NCI-H2227 (cell line): ENCODE measurements around the gene TMBIM1.
A peak's percentile ranks its signal among the peaks of the same experiment; 100 is the strongest.

Source experiments
- DNase-seq: peaks from one replicate; lab custom pipeline; 2025; ENCODE audit not compliant: unreplicated experiment; lab: John Stamatoyannopoulos, UW

Gene TMBIM1

DNA sequence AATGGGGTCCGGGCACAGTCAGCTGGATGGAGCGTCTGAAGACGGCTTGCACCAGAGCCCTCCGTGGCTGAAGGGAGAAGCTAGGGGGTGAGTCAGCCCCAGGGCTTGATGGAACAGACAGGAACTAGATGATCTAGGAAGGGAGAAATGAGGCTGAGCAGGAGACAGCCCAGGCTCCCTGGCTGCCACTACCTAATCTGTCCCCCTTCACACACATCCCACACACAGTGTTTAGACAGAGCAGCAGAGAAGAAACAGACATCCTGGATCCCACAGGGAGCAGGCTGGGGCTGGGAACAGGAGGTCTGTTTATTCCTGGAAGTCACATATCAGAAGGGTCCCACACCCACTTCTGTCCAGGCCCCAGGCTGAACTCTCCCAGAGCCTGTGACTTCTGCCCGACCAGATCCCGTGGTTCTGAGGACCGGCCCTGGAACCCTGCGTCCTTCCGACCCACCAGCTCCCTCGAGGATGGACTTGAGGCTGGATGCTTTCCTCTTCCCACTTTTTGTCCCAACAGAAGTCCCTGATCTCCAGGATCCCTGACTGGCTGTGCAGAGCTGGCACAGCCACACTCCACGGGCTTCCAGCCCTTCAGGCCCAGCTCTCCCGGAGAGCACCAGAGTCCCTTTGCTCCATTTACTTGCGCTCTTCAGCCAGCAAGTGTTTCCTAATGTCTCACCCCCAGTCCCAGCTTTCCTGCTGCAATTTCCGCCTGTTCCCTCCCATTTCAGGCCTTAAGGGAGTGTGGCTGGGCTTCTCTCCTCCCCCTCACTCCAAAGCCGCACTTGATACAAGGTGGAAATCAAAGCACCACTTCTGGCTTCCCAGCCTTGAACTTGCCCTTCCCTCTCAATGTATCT, 33.0 kb downstream of the TMBIM1 start:
- DNase-seq = peak; percentile 31

DNA sequence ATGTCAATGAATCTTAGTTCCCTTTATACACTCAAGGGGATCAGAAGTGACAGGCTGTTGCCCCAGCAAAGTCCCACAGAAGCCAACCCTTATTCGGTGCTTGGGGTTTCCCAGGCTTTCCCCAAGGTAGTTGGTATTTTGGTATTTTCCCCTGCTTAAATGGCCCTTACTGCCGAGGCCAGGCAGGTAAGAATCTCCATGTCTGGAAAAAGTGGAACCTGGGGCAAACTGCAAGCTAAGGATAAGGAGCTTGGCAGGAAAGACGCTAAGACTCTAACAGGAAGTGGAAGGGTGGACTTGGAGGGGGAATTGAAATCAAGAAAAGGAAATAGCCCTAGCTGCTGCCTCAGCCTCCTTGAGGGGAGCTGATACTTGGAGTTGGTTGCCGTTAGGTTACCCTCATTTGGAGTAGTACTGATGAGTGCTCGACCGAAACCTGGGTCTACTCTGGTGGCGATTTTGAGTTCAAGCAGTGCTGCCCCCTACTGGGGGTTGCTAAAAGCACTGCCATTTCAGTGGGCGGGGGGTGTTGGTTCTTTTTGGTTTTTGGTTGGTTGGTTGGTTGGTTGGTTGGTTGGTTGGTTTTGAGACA, 34.8 kb downstream of the TMBIM1 start:
- no peak for DNase-seq

DNA sequence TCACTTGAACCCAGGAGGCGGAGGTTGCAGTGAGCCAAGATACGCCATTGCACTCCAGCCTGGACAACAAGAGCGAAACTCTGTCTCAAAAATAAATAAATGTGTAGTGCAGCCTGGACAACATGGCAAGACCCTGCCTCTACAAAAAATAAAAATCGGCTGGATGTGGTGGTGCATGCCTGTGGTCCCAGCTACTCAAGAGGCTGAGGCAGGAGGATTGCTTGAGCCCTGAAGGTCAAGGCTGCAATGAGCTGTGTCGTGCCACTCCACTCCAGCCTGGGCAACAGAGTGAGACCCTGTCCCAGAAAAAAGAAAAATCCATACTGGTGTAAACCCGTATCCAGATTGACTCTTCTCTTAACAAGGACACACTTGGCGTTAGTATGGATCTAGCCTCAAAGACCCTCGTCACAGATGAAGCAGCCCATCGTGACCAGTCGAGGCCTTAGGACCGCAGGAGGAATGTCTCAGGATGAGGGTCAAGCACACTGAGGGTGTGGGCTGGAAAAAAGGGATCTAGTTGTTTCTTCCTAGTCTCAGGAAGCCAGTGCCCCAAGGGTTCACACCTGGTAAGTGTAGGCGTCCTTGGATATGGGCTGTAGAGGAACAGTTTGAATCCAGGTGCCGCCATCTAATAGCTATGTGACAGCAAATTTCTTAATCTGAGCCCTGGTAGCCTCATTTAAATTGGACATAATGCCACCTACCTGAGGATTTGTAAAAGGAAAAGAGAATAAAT, 35.5 kb downstream of the TMBIM1 start:
- DNase-seq = no peak

DNA sequence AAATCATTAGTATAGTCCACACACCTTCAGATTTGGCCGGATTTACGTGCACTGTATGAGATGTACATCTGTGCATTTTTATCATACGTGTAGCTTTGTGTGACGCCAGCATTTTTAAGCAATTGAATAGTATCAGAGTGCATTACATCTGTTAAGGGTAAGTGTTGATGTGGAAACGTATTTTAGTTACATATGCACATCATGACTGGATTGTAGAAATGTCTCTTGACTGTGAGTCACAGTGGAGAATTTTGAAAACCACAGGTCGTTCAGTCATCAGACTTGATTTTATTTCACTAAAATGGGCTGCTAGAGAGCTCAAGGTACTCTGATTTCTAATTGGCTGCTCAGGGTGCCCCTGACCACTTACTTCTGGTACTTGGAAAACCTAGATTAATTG, 36.9 kb downstream of the TMBIM1 start:
- no peak for DNase-seq

DNA sequence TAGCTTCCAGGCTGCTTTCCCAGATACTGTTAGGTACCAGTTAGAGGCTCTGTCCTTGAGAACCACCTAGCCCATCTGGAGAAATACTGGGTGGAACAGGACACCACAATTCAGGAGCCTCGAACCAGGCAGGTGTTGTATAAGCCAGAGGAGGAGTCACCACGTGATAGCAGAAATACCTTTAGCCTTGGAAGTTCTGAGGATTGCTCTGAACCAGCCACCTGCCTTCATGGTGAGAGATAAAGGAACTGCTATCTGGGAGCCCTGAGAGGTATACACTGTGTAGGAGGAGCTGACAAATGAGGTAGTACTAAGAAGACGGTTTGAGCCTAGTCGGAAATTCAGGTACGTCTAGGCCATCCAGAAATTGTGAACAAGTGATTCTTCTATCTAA, 39.1 kb downstream of the TMBIM1 start:
- no peak for DNase-seq

DNA sequence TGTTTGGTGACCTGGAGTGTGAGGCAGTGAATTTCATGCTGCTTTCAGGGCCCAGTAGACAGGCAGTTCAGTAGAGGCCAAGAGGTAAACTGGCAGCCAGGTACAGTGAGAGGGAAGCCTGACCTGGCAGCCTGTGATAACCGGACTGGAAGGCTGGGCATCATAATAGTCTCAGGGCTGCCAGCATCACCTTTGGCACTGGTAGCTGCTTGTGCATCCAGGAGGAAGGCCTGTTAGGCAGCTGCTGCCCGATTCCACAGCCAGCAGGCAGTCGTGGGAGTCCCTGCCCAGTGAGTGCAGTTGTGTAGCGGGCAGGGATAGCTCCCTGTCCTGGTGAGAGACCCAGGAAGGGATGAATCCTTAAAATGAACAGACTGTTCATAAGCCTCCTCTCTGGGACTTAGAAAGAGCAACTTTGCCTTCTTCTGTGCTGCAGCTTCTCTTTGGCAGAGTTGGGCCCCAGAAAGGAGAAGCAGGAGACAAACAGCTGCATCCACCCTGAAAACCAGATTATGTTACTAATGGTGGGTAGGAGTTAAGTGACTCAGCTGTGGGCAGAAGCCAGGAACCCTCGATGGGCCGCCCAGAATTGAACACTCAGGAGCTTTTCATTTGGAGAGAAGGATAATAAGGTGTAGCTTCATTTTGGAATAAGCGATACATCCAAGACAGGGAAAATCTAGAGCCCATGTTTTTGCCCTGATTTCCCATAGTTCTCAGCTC, 39.6 kb downstream of the TMBIM1 start:
- DNase-seq = no peak

DNA sequence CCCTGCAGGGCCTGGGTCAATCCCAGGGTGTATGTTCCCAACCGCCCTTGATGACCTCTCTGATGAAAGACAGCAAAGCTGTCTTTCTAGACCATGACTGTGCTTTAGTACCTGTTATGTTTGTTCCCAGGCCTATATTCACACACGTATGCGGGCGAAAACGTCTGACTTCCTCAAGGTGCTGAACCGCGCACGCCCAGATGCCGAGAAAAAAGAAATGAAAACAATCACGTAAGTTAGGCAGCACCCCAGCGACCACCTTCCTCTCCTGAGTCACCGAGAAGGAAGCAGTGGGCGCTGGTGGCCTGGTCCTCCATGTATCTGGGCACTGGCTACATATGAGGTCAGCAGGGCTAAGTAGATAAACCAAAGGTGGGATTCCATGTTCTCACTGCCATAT, 42.6 kb downstream of the TMBIM1 start:
- DNase-seq = no peak

DNA sequence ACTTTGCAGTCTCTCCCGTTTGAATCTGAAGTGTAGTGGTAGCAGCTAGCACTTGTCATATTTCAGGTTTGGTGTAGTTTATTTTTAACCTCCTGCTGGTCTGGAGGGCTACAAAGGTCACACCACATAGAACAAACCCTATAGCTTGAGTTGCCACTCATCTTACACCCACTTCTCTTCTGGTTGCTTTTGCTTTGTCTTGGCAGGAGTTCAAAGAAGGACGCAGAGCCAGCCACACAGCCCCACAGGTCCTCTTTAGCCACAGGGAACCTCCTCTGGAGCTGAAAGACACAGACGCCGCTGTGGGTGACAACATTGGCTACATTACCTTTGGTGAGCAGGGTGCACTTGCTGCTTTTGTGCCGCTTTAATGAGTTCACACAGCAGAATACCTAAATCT, 47.1 kb downstream of the TMBIM1 start:
- DNase-seq = no peak

DNA sequence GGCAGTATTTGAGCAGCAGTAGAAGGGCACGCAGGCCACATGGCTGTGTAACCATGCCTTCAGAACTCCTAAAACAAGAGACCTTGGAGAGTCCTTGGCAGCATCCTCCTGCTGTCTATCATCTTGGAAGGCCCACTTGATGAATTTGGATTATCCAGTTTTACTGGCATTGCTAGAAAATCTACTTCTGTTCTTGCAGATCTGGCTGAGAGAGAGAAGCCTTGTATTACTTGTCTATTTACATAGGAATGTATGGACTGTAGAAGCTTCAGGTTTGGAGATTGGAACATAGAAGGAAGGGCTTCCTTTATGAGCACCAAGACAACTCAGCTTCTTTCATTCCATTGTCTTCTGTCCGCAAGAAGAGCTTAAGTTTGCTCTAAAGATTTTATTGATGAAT, 47.6 kb downstream of the TMBIM1 start:
- DNase-seq = no peak

DNA sequence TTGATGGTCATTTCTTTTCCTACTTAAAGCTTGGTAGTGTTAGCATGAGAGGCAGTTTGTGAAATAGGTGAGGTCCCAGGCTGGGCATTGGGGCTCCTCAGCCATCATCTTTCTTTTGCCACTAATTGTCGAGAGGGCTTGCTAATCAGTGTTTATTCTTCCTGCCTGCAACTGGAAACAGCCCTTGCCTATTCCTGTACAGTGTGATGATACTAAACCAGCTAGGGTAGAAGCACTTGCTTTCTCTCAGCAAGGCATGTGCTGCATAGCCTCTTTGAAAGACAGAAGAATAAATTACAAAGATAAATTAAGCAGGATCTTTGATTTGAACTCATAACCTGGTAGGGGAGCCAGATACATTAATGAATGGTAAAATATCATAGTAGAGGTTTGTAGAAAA, 48.1 kb downstream of the TMBIM1 start:
- no peak for DNase-seq

DNA sequence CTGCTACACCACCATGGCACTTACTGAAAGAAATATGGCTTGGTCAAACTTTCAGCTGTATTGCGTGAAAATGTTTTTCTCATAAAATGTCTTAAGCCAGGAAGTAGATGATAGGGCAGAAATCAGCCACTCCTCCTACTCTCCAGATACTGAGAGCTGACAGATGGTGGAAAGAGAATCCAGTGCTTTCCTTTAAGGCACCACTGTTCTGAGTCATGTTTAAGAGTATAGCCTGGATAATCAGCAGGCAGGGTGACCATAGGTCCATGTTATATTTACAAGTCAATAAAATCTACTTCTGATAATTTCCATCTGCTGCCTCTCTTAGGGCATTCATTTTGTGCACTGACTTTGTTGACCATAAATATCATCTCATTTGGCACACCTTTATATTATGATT, 53.4 kb downstream of the TMBIM1 start:
- DNase-seq = no peak

DNA sequence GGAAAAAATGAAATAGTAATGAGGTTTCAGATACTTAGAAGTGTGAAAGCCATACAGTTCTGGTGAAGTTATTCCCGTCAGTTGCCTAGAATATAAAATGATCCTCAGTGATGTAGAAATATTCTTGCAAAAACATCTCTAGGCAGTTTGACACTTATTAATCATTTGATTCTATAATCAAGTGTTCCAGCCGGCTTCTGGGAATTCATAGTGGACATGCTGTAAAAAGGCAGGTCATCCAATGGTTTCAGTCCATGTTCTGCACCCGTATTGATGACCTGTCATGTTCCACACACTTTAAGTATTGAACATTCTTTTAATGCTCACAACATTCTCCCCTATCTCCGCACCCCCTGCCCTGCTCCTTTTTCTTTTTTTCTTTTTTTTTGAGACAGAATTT, 55.5 kb downstream of the TMBIM1 start:
- no peak for DNase-seq

DNA sequence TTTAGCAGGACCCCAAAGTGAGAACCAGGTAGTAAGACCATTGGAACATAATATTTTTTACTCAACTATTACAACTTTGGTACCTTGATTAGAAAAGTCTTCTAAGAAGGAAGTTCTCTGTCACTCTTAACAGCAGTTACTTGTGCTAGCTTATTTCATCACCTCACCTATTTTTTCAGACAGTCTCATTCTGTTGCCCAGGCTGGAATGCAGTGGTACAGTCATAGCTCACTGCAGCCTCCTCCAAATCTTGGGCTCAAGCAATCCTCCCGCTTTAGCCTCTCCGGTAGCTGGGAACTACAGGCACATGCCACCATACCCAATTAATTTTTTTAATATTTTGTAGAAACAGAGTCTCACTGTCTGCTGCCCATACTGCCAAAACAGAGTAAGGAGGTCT, 57.3 kb downstream of the TMBIM1 start:
- DNase-seq = no peak

DNA sequence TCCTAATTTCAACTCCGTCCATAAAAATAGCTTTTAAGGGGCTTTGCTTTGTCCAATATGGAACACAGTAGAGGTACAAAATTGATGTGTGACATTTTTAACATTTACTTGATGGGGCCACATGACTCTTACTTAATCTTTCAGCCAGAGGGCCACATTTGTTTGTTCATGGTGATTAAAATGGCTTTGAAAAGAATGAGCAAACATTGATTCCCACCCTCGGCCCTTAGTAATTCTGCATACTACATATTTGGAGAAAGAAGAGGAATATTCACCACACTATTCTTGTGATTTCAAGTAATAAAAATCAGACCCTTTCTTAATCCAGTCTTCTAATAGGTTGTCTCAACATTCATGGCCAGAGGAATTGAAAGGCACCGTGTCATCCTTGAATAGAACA, 57.8 kb downstream of the TMBIM1 start:
- no peak for DNase-seq

DNA sequence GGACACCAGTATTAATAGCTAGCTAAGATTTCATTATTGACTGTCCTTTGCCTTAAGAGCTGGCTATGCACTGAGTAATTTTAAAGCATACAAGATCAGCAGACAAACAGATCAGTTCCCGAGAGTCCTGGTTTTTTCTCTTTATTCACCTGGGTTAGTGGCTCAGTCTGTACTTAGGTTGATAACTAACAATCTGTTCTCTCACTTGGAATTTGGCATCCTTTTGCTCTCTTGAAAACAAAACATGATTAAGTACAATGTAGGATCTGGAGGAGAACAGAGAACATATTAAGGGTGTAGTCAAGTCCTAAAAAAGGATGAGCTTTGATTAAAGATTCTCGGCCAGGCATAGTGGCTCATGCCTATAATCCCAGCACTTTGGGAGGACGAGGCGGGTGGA, 58.8 kb downstream of the TMBIM1 start:
- DNase-seq = no peak

DNA sequence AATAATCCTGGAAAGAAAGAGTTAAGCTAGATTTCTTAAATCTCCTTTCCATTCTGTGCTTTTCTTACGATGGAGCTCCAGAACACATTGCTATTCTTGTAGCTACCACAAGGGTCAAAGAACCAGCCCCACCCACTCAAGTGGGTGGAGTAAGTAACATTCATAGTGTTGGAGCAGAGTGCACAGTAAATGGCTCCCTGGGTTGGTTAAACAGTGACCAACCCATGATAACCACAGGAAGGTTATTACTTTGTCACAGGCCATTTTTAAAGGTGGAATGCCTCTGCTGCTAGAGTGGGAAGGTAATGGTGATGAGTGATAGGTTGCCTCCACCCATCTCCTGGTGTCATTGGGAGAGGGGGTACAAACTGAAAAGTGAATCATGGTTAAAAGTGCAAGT, 61.4 kb downstream of the TMBIM1 start:
- DNase-seq = peak; percentile 16

DNA sequence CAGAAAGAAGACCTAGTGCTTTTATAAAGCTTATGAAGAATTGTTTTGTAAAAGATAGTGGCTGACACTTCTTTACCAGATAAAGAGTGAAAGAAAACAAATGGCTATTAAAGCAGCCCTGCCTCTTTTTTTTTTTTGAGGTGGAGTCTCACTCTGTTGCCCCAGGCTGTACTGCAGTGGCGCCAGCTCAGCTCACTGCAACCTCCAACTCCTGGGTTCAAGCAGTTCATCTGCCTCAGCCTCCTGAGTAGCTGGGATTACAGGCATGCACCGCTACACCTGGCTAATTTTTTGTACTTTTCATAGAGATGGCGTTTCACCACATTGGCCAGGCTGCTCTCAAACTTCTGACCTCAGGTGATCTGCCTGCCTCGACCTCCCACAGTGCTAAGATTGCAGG, 62.5 kb downstream of the TMBIM1 start:
- no peak for DNase-seq

DNA sequence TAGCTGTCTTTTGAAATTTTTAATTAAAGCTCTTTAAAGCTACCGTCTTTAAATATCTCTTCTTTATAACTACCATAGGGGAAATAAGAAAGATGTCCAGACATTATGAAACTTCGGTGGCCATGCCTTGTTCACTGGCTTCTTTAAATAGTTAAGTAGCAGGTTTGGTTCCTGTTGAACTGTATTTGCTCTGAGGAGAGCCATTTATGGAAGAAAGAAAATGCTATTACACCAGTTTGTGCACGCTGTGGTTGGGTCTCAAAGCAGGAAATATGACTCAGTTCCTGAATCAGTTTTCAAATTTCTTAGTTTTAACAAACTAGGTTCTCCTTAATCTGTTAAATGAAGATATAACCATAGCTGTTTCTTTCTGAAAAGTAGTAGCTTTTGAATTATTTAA, 63.1 kb downstream of the TMBIM1 start:
- no peak for DNase-seq

DNA sequence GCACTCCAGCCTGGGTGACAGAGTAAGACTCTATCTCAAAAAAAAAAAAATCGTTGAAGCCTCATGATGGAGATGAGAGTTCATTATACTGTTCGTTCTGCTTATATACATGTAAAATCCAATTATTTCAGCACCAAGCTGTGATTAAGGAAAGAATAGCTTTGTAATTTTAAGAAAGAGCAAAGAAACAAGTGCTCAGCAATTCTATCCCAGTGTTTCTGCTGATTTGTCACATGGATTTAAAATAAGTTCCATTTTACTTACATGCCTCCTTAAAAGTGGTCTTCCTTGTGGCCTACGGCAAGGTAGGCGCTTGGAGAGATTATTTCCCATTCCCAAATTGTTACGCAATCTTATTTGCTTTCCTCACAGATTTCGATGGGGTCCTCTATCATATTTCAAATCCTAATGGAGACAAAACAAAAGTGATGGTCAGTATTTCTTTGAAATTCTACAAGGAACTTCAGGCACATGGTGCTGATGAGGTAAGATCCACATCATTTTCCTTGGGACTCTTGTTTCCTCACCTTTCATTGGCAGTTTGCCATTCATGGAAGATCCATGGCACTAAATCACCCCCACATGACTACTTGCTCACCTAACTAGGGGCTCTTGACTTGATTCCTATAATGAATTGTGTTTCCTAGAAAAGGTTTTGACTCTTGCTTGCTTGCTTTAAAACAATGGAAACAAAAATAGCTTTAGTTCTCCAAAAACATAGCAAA, 63.8 kb downstream of the TMBIM1 start:
- DNase-seq = no peak

DNA sequence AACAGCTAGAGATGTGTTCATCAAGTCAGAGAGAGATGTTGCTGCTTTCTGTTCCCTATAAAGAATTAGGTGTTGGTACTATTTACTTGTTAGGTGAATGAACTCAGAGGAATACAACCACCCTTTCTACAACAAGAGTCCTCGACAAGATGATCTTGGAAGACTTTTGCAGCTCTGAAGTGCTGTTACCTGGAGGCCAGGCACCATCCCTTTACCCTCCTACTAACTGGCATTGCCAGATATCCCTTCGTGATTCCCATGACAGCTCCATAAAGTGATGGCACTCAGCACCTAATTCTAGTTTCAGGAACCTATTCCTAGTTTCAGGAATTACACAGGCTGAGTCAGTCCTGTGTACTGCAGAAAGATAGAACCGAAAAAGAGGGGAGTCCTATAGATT, 65.4 kb downstream of the TMBIM1 start:
- DNase-seq = no peak
